ENCODE data around the gene HS6ST3.
"Not testable (repeated sequence)": the region's sequence is repeated elsewhere in the genome, so short reads cannot be mapped to it uniquely, and the experiment has no call there.

The HS6ST3 gene

DNA sequence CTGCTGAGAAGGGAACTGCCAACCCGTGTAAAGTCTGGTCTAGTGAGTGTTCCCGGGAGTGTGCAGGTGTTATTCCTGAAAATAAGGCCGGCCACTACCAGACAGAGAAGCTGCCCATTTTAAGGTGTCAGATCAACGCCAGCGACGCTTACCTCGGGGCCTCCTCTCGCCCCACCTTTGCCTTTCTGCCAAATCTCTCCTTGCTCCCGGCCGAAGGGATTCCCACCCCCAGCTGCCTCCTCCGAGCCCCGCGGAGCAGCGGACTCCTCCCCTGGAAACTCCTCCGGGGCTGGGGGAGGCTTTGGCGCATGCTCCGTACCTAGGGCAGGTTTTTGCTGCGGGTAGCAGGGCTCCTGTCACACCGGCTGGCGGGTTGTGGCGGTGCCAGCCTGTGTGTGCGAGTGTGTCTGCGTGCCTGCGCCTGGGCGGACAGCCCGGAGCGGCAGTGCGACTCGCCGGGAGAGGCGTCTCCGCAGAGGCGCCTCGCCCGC, at the start of gene HS6ST3:
HS6ST3 (plus strand) TSS at position 359 of the 491 bp plus-strand sequence.
- DNase-seq: peak; percentile 32

DNA sequence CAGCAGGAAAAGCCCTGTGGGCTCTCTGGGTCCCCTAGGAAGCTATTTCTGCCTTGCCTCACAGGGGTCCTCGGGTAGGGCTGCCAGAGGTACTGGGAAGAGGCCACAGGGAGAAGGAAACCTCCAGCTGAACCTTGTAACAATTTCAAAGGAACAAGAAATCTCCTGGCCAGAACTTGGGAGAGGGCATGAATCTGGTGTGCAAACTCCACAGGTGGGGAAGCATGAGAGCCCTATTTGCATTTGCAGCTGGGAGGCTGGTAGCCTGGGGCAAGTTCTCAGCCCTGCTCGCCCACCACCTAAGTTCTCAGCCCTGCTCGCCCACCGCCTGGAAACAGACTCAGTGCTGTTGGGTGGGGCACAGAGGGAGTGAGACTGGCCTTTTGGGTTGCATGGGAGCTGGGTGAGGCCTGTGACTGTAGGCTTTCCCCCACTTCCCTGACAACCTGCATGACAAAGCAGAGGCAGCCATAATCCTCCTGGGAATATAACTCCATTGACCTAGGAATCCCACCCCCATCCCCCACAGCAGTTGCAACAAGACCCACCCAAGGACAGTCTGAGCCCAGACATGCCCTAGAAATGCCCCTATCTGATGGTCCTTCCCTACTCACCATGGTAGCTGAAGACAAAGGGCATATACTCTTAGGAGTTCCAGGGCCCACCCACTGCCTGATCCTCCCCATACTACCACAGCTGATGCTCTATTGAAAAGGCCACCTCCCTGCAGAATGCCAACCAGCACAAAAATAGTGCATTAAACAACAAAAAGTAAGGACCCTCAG, 48.4 kb upstream of the HS6ST3 start:
- no peak for DNase-seq

DNA sequence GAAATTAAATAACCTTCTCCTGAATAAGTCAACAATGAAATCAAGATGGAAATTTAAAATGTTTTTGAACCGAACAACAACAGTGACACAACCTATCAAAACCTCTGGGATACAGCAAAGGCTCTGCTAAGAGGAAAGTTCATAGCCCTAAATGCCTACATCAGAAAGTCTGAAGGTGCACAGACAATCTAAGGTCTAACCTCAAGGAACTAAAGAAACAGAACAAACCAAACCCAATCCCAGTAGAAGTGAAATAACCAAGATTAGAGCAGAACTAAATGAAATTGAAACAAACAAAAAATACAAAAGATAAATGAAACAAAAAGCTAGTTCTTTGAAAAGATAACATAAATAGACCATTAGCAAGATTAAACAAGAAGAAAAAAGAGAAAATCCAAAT, 45.7 kb upstream of the HS6ST3 start:
- no peak for DNase-seq

DNA sequence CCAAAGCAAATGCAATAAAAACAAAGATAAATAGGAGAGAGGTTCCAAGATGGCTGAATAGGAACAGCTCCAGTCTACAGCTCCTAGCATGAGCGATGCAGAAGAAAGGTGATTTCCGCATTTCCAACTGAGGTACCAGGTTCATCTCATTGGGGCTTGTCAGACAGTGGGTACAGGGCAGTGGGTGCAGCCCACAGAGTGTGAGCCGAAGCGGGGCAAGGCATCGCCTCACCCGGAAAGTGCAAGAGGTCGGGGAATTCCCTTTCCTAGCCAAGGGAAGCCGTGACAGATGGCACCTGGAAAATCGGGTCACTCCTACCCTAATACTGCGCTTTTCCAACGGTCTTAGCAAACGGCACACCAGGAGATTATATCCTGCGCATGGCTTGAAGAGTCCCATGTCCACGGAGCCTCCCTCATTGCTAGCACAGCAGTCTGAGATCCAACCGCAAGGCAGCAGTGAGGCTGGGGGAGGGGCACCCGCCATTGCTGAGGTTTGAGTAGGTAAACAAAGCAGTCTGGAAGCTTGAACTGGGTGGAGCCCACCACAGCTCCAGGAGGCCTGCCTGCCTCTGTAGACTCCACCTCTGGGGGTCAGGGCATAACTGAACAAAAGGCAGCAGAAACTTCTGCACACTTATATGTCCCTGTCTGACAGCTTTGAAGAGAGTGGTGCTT, 43.3 kb upstream of the HS6ST3 start:
- DNase-seq: not testable (repeated sequence)

DNA sequence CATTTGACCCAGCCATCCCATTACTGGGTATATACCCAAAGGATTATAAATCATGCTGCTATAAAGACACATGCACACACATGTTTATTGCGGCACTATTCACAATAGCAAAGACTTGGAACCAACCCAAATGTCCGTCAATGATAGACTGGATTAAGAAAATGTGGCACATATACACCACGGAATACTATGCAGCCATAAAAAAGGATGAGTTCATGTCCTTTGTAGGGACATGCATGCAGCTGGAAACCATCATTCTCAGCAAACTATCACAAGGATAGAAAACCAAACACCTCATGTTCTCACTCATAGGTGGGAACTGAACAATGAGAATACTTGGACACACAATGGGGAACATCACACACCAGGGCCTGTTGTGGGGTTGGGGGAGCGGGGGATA, 39.0 kb upstream of the HS6ST3 start:
- not testable (repeated sequence) for DNase-seq

DNA sequence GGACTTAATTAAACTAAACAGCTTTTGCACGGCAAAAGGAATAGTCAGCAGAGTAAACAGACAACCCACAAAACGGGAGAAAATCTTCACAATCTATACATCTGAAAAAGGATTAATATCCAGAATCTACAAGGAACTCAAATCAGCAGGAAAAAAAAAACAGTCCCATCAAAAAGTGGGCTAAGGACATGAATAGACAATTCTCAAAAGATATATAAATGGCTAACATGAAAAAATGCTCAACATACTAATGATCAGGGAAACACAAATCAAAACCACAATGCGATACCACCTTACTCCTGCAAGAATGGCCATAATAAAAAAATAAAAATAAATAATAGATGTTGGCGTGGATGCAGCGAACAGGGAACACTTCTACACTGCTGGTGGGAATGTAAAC, 38.4 kb upstream of the HS6ST3 start:
- not testable (repeated sequence) for DNase-seq

DNA sequence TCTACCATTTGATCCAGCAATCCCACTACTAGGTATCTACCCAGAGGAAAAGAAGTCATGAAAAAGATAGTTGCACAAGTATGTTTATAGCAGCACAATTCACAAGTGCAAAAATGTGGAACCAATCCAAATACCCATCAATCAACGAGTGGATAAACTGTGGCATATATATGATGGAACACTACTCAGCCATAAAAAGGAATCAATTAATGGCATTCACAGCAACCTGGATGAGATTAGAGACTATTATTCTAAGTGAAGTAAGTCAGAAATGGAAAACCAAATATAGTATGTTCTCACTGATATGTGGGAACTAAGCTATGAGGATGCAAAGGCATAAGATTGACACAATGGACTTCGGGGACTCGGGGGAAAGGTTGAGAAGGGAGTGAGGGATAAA, 38.0 kb upstream of the HS6ST3 start:
- not testable (repeated sequence) for DNase-seq

DNA sequence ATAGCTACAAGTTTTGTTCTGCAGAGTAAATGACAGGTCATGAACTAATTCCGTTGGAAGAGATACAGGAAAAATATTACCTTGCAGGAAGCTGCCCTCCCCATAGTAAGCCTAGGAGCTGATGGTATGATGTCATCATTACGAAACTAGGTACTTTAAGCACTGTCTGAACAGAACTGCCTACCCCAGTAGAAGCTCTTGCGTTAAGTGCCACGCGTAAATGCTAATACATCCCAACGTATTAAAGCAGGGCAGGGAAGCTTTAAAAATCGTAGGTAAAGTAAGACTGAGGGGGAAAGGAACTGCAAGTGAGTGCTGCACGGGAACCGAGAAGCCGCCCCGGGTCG, 37.3 kb upstream of the HS6ST3 start:
- peak; percentile 51 for DNase-seq

DNA sequence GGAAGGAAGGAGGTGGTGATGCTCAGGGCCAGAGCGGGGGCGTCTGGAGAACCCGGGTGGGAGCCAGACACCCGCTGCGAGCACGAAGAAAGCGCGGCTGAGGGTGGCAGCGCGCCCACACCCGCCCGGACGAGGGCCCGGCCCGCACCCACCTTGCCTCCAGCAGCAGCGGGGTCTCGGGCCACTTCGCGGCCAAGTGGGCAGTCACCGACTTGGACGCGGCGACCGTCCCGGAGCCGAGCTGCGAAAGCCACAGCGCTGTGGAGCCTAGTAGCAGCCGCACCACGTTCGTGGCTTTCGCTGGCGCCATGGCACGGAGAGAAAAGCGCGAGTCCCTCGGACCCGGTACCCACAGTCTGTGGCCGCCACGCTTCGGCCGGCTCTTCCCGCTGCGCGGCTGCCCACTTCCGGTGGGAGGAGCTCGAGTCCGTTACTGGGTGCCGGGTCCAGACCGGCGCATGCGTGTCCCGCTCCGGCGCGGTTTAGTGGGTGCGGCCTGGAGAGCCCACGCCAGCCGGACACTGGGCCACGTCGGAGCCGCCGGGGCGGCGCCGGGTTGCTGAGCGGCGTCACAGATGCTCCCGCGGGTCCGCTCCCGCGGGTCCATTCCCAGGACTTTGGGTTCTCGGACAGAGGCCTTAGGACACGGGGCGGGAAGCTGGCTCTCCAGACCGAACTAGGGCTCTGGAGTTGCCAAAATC, 36.8 kb upstream of the HS6ST3 start, which contains the start of gene UGGT2:
UGGT2 (minus strand) TSS at position 399 of the 701 bp plus-strand sequence; CDS start at position 310, 89 bp downstream.
- peak; percentile 77 for DNase-seq

DNA sequence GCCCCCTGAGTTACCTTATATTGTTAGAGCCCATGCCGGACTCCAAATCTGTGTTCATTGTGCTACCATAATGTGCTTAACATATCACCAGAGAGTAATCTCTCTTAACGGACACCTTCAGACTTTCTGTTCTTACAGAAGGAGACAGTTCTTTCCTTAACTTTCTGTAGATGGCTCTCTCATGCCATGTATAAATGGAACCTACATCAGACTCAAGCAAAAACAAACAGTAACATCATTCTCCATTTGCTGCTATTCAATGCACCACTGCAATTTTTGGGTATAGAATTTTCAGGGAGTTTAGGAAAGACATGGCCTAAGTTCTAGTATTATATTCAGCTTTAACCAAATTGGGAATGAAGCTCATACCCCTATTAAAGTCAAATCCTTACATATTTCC, 24.1 kb upstream of the HS6ST3 start:
- DNase-seq: no peak

DNA sequence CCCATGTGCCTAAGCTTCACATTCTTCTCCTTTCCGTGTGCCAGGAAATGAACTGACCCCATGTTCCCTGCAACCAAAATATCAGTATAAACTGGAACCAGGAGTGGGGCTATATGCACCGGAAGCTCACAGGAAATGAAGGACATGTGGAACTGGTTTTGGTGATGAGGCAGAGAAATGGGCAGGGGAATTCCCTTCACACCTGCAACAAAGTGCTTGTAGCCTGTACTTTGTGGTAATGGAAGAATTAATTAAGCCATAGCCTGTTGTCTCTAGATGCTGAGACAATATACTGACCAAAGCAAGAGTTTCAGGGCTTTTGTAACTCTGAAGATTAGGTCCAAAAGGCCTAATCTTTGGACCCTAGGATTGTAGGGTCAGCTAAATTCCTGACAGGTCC, 21.2 kb upstream of the HS6ST3 start:
- DNase-seq: no peak

DNA sequence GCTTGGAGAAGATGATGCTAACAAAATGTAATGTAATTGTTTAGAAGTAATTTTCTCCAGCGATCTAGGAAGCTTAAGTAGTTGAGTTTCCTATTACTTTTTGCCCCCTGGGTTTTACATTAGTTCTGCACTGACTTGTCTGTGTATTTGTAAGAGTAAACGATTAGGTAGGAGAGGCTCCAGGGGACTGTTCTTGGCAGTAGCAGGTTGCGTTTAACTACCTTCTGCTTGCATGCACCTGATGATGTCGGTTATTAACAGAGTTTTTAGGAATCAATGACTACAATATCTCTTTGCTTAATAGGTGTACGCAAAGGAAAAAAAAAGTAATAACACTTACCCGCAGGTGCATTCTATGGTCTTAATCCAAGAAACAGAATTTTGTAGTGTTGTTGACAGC, 18.4 kb upstream of the HS6ST3 start:
- DNase-seq: no peak

DNA sequence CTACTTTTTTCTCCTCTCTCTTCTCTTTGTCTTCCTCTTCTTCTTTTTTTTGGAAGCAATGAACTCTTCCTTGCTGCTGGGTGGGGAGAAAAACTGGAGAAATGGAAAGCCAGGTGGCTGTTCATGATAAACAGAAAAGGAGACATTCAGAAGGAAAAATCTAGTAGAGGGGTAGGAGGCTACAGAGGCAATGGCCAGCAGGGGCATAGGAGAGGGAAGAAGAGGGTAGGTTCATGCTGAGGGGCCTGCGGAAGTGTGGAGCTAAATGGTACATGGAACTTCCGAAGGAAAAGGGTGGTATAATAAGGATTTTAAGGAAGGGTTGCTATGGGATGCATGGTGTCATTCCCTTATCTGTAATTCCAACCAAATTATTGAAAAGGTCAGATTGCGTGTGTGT, 17.5 kb upstream of the HS6ST3 start:
- DNase-seq: no peak

DNA sequence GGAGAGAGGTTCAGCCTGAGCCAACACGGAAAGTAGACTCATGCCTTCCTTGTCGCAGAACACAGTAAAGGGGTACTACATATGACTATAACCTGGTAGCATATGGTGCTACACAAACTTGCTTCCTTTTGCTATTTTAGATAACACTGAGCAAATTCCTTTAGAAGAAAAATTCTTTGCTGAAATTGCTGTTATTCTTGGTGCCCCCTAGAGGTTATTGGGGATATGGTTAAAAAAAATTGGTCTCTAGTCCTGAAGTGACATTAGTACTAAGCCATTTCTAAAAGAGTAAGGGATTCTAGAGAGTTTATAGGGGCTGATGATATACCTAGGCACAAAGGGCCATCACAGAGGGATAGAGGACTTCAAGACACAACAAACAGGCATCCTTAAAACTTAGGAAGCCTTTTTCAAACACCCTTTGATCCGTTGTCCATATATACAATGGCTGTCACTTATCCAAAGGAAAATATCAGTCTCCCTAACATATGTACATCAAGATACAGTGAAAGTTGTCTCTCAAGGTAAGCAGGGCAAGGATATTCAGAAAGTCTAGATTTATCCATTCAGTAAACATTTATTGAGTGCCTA, 13.9 kb upstream of the HS6ST3 start:
- DNase-seq: no peak

DNA sequence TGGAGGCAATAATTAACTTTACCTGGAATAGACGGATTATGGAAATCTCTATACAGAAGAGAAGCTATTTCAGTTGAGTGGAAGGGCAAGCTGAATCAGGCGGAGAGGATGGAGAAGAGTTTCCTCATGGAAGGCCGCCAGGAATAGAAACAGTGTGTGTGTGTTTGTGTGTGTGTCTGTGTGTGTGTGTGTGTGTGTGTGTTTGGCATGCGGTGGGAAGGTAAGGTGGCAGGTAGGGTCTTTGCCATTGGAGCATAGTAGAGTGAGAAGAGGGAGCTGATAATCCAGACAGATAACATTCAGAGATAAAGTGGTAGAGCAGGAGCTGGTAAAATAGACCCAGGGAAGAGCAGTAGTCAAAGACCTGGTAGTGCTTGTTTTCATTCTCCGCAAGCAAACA, 9.2 kb upstream of the HS6ST3 start:
- no peak for DNase-seq

DNA sequence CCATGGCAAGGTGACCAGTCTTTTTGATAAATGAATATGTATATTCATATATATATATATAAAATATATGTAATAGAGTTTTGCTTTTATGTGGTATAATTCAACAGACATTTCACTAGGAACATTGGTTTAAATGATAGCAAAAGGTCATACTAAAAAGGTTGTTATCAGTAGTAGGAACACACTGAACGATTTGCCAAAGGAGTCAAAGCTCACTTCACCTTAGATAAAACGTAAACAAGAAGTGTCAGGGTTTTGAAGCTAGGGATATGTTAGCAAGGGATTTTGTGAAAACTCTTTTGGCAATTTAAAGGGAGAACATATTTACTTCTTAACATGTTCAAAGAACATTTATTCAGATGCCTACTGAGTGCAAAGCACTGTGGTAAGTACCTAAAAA, 8.0 kb upstream of the HS6ST3 start:
- no peak for DNase-seq

DNA sequence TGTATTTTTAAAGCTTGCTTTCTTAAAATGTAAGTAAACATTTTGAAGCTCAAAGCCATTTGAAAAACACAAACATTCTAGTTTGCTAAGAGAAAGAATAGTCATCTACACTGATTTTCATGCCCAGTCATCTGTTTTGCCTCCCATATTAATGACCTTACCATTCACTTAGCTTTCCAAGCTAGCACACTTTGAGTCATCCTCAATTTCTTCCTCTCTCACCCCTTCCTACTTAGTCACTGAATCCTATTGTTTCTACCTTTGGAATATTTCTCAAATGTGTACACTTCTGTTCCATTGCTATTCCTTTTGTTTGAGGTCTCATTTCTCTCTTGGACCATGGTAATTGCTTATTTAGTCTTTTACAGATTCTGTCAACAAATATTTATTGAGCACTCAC, 7.3 kb upstream of the HS6ST3 start:
- no peak for DNase-seq

DNA sequence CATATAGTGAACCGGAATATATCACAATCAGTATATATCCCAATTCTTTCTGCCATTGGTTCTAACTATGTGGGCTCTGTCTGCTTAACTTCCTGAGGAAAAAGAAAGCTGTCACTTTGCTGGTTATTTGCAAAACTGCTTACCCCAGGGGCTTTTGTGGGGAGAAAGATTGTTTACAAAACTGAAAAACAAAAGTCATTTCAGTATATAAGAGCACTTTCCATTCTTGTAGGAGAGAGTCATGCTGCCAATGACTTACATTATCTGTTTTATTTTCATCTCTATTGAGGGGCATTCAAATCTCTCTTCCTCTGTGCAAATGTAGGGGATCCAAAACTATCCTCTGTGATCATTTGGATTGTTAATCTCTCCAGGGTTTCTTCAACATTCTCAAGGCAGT, 3.2 kb upstream of the HS6ST3 start:
- no peak for DNase-seq

DNA sequence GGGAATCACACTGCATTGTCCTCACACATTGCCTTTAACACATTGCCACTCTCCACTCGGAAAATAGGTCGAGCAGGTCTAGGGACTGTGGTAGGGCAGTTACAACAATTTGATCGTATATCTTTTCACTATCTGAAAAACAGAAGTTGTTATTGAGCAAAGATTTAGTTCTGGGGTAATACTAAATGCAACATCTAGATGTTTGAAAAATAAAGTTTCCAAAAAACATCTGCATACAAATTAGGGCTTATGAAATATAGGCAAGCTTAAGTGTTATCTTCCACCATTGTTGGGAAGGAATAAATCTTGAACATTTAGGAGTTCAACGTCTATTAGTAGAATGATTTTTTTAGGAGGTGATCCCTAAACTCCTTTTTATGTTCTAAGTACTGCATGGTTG, 768 bp upstream of the HS6ST3 start:
- no peak for DNase-seq

DNA sequence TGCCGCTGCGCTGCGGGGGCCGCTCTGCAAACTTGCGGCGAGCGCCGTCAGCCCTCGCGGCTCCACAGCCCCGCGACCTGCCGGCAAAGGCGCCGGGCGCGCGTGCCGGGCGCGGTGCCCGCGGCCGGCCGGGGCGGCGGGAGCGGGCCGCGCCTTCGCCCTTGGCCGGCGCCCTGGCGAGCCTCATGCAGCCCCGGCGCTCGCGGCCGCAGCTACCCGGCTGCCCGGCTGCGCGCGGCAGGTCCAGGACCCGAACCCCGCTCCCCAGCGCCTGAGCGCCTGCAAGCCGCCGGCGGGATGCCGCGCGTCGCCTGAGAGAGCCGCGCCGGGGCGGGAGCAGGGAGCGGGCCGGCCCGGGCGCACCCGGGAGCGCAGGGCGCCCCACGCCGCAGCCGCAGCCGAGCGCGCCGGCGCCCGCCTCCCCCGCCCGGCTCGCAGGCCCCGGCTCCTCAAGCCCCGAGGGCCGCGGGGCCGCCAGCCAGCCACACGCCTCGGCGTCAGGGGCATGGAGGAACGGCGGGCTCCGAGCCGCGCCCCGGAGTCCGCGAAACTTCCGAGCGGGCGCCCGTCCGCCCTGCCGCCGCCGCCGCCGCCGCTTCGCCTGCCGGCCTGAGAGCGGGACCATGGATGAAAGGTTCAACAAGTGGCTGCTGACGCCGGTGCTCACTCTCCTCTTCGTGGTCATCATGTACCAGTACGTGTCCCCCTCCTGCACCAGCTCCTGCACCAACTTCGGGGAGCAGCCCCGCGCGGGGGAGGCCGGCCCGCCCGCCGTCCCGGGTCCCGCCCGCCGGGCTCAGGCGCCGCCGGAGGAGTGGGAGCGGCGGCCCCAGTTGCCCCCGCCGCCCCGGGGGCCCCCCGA, 564 bp downstream of the HS6ST3 start:
- DNase-seq: no peak

DNA sequence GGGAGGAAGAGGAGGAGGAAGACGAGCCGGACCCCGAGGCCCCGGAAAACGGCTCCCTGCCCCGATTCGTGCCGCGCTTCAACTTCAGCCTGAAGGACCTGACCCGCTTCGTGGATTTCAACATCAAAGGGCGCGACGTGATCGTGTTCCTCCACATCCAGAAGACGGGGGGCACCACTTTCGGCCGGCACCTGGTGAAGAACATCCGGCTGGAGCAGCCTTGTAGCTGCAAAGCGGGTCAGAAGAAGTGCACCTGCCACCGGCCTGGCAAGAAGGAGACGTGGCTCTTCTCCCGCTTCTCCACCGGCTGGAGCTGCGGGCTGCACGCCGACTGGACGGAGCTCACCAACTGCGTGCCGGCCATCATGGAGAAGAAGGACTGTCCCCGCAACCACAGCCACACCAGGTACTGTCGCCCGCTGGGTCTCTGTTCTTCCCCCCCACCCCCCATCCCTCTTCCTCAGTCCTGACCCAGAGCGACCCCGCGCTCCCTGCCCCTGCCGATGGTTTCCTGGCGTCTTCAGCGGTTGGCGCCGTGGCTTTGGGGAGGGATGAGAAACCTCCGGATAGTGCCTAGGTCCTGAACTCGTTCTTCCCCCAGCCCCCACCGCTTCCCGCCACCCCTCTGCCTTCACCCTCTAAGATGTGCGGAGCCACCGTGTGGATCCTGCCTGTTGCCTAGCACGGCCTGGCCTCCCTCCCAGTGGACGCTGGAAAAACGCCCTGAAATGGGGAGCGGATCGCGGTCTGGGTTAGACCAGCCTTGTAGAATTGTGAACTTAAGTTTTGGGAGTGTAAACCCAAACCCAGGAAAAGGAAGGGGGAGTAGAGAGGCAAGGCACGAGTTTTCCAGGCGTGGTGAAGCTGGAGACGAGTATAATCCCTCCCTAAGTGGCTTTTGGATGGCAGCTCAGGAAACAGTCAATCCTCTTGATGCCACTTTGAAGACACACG, 1.5 kb downstream of the HS6ST3 start:
- peak; percentile 10 for DNase-seq

Data from DMS79 (cell line).